OCI-LY3 (cell line): ENCODE results near the gene LRRC38.

Source experiments
- H2AFZ ChIP-seq: fragments of 200-600, 300-600 bp; shearing (Covaris generic); 2 replicates; pipeline ENCODE4 v1.6.0; 2014; ENCODE audit warnings: antibody characterized with exemption, low read depth, low read length
- H3K27ac ChIP-seq: fragments of 200-600, 300-600 bp; sonication (generic); 2 replicates; pipeline ENCODE4 v1.5.1; 2014; ENCODE audit warnings: mild to moderate bottlenecking, low read length, moderate library complexity, mixed read lengths
- H3K27me3 ChIP-seq: fragments of 200-600, 300-600 bp; sonication (generic); 2 replicates; pipeline ENCODE4 v1.6.1; 2014; ENCODE audit warnings: low read depth, low read length, mixed read lengths
- H3K36me3 ChIP-seq: fragments of 200-600, 300-600 bp; sonication (generic); replicated peaks from 2 replicates; pipeline ENCODE3; 2014; ENCODE audit warnings: low read depth, low read length, mixed read lengths
- H3K4me1 ChIP-seq: fragments of 300-600, 200-600 bp; sonication (generic); 2 replicates; pipeline ENCODE4 v1.6.1; 2014; ENCODE audit warnings: low read length, mixed read lengths
- H3K4me2 ChIP-seq: fragments of 200-600, 300-600 bp; sonication (generic); 2 replicates; pipeline ENCODE4 v1.6.1; 2014; ENCODE audit warnings: low read length, mixed read lengths
- H3K4me3 ChIP-seq: fragments of 300-600, 200-600 bp; sonication (generic); 2 replicates; pipeline ENCODE4 v1.5.1; 2014; ENCODE audit warnings: antibody characterized with exemption, mild to moderate bottlenecking, low read length, moderate library complexity
- H3K79me2 ChIP-seq: fragments of 300-600, 200-600 bp; shearing (Covaris generic); 2 replicates; pipeline ENCODE4 v1.6.1; 2014; ENCODE audit warnings: mild to moderate bottlenecking, low read length, mixed read lengths
- H3K9ac ChIP-seq: fragments of 300-600, 200-600 bp; shearing (Covaris generic); 2 replicates; pipeline ENCODE4 v1.6.0; 2014; ENCODE audit warnings: mild to moderate bottlenecking, low read length, moderate library complexity
- H3K9me3 ChIP-seq: fragments of 200-600, 300-600 bp; shearing (Covaris generic); 2 replicates; pipeline ENCODE4 v1.6.1; 2014; ENCODE audit warnings: low read length, mixed read lengths; ENCODE audit not compliant: insufficient read depth
- H4K20me1 ChIP-seq: fragments of 200-600, 300-600 bp; sonication (generic); 2 replicates; pipeline ENCODE4 v1.6.1; 2016; ENCODE audit warnings: low read length, mixed read lengths; ENCODE audit not compliant: insufficient read depth
- CTCF ChIP-seq: fragments of 200-600, 300-600 bp; sonication (generic); IDR thresholded peaks from 2 replicates; pipeline ENCODE4 v1.5.1; 2014; ENCODE audit warnings: antibody characterized with exemption, low read length, low read depth
- EZH2phosphoT487 ChIP-seq: fragments of 200-600 bp; shearing (Covaris generic); IDR thresholded peaks from 2 replicates; pipeline ENCODE4 v1.6.1; 2018; ENCODE audit warnings: antibody characterized with exemption, mixed run types, low read depth

LRRC38 gene

GRCh38 chr1:13505020-13505419, 8.8 kb downstream of the LRRC38 start:
- Histone ChIP-seq H3K27ac (no peak overlapping the region), H3K79me2 (no peaks in the 10 kb centered on the region), H4K20me1 (no peaks in the 10 kb centered on the region), H3K9ac (no peak overlapping the region), H3K27me3 (no peaks in the 10 kb centered on the region), H3K36me3 (no peaks in the 10 kb centered on the region), H3K4me1 (no peaks in the 10 kb centered on the region), H3K4me2 (no peak overlapping the region), H3K9me3 (no peaks in the 10 kb centered on the region), H2AFZ (no peak overlapping the region), H3K4me3 (no peak overlapping the region)
- TF ChIP-seq EZH2phosphoT487 (no peak), CTCF (no peak)

- H3K4me2 ChIP-seq, result no peak overlapping the region
- no peaks in the 10 kb centered on the region for H3K27me3 ChIP-seq
- no peaks in the 10 kb centered on the region for H3K4me1 ChIP-seq
- H2AFZ ChIP-seq, result no peak overlapping the region
- no peaks in the 10 kb centered on the region for H3K79me2 ChIP-seq
- H4K20me1 ChIP-seq, result no peaks in the 10 kb centered on the region
- no peak for TF ChIP-seq CTCF
- TF ChIP-seq EZH2phosphoT487, result no peak
- H3K4me3 ChIP-seq, result no peak overlapping the region
- H3K9me3 ChIP-seq, result no peaks in the 10 kb centered on the region
- no peak overlapping the region for H3K9ac ChIP-seq
- H3K36me3 ChIP-seq, result no peaks in the 10 kb centered on the region
- H3K27ac ChIP-seq, result no peak overlapping the region
Measured at GRCh38 chr1:13500806-13501205, 13.0 kb downstream of the LRRC38 start.

- Histone ChIP-seq H2AFZ (no peak overlapping the region), H3K4me2 (no peak overlapping the region)
Measured at GRCh38 chr1:13499422-13499821, 14.4 kb downstream of the LRRC38 start.

GRCh38 chr1:13498553-13498952, 15.2 kb downstream of the LRRC38 start:
- Histone ChIP-seq H3K27ac (no peak overlapping the region), H3K9me3 (no peaks in the 10 kb centered on the region), H3K27me3 (no peaks in the 10 kb centered on the region), H4K20me1 (no peaks in the 10 kb centered on the region), H3K79me2 (no peaks in the 10 kb centered on the region), H3K4me3 (no peak overlapping the region), H3K4me2 (no peak overlapping the region), H3K4me1 (no peaks in the 10 kb centered on the region), H2AFZ (no peak overlapping the region), H3K36me3 (no peaks in the 10 kb centered on the region), H3K9ac (no peak overlapping the region)
- TF ChIP-seq EZH2phosphoT487 (no peak), CTCF (no peak)

More at GRCh38 chr1:13499422-13499821, 14.4 kb downstream of the LRRC38 start:
- TF ChIP-seq EZH2phosphoT487 (no peak), CTCF (no peak)
- Histone ChIP-seq H3K79me2 (no peaks in the 10 kb centered on the region), H3K4me1 (no peaks in the 10 kb centered on the region), H4K20me1 (no peaks in the 10 kb centered on the region), H3K36me3 (no peaks in the 10 kb centered on the region), H3K27me3 (no peaks in the 10 kb centered on the region), H3K27ac (no peak overlapping the region), H3K9me3 (no peaks in the 10 kb centered on the region), H3K9ac (no peak overlapping the region), H3K4me3 (no peak overlapping the region)
